Measurements from ENCODE around the gene SFRP5. TPM values are rescaled to one million over a fixed set of nuclear protein-coding genes. Genes with fewer than 3 reads are reported as not detected.

SFRP5 gene
- total and polyA plus RNA-seq, 10 of the 15 experiments (the other 5 are each of a cell fraction or from before 2014, with no cell fraction given), result not detected

DNA sequence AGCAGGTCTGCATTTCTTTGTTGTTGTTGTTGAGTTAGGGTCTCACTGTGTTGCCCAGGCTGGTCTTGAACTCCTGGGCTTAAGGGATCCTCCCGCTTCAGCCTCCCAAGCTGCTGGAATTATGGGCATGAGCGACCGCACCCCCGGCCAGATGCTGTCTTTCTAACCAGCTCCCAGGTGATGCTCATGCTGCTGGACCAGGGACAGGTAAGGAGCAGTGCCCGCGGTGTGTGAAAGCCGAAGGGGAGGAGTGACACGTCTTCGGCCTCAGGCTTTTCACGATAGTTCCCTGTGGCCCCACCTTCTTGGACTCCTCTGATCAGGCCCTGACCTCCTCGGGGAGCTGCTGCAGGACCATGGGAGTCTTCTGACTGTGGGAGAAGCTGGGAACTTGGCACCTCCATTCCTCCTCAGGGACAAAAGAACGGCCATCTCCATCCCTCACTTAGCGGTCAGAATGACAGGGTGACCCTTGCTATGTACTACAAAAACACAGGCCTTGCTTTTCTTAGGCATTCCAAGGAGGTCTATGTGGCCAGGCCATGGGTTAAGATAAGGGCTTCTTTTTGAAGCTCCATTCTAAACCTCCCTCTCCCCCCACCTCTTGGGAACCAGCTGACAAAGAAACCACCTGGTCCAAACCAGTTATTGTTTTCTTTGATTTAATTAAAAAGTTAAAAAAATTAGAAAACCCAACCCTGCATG, 5.5 kb downstream of the SFRP5 start:
- Histone ChIP-seq H3K9me3 (replicated peaks; ENCODE audit: control insufficient read depth, insufficient read depth, low read length) (no peaks in the 10 kb centered on the region), H3K4me2 (ENCODE audit: control insufficient read depth, insufficient read depth) (no peak overlapping the region), H3K79me2 (ENCODE audit: control insufficient read depth, insufficient read depth, low read length) (no peaks in the 10 kb centered on the region), H2AFZ (ENCODE audit: control insufficient read depth, low read depth, low read length) (no peak overlapping the region), H3K27me3 (replicated peaks in 1 of 2; ENCODE audit: control insufficient read depth in 2 of 2, insufficient read depth in 2 of 2, low read length in 1 of 2) (peaks cover 0 to 7% of the 10 kb centered on the region in 2 experiments; a peak in 2 of 4 replicates), H3K27ac (ENCODE audit: control insufficient read depth, insufficient read depth) (no peak overlapping the region), H4K20me1 (ENCODE audit: control insufficient read depth, insufficient read depth) (no peaks in the 10 kb centered on the region), H3K9ac (ENCODE audit: control insufficient read depth, insufficient read depth, low read length) (no peak overlapping the region), H3K4me3 (no peak overlapping the region), H3K4me1 (ENCODE audit: control insufficient read depth, insufficient read depth, low read length) (peaks cover 9% of the 10 kb centered on the region), H3K36me3 (ENCODE audit: control insufficient read depth in 2 of 2, insufficient read depth in 2 of 2, low read length in 1 of 2) (peaks cover 2% of the 10 kb centered on the region in 2 experiments)
- ChIA-PET CTCF (interaction anchor here (0.9 kb wide), 1 partner anchor 21 kb away, joined by 3 read pairs; no protein-coding TSS in a partner anchor), SMC1A (ENCODE audit: uncharacterized antibody, unreplicated experiment) (no interaction called here), RAD21 (ENCODE audit: unreplicated experiment) (no interaction called here), POLR2A (no interaction called here)
- intact Hi-C loops (cut with micrococcal nuclease; ENCODE audit: unreplicated experiment), result no loop called here
- 93% methylated on average over 13 of the region's 13 CpGs for WGBS (ENCODE audit: insufficient coverage, insufficient replicate concordance, low lambda C conversion rate, missing lambda C conversion rate)
- no peak for TF ChIP-seq BRCA1 (IDR thresholded peaks at IDR 0.05; ENCODE audit: low read depth, low read length)
- no peak for TF ChIP-seq ZZZ3 (IDR thresholded peaks at IDR 0.05; ENCODE audit: control insufficient read depth, insufficient read length, low read depth)
- TF ChIP-seq HDAC6 (IDR thresholded peaks at IDR 0.05; ENCODE audit: unreplicated experiment), result no peak
- no peak for TF ChIP-seq IRF4 (IDR thresholded peaks at IDR 0.05; ENCODE audit: low read depth, low read length)
- no peak for TF ChIP-seq POLR2AphosphoS5 (IDR thresholded peaks at IDR 0.05; ENCODE audit: low read length)
- no peak for TF ChIP-seq JUND (IDR thresholded peaks at IDR 0.05; ENCODE audit: low read depth, low read length)
- TF ChIP-seq ATF2 (IDR thresholded peaks at IDR 0.05; ENCODE audit: low read length), result no peak
- TF ChIP-seq CBX5 (IDR thresholded peaks at IDR 0.05; ENCODE audit: low read depth), result no peak
- no peak for TF ChIP-seq NFXL1 (IDR thresholded peaks at IDR 0.05; ENCODE audit: borderline replicate concordance)
- TF ChIP-seq, protein P1, sequence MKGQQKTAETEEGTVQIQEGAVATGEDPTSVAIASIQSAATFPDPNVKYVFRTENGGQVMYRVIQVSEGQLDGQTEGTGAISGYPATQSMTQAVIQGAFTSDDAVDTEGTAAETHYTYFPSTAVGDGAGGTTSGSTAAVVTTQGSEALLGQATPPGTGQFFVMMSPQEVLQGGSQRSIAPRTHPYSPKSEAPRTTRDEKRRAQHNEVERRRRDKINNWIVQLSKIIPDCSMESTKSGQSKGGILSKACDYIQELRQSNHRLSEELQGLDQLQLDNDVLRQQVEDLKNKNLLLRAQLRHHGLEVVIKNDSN (IDR thresholded peaks at IDR 0.05; ENCODE audit: borderline replicate concordance, extremely low read length, insufficient read depth, low read depth, low read length), result no peak
- TF ChIP-seq, protein P2, sequence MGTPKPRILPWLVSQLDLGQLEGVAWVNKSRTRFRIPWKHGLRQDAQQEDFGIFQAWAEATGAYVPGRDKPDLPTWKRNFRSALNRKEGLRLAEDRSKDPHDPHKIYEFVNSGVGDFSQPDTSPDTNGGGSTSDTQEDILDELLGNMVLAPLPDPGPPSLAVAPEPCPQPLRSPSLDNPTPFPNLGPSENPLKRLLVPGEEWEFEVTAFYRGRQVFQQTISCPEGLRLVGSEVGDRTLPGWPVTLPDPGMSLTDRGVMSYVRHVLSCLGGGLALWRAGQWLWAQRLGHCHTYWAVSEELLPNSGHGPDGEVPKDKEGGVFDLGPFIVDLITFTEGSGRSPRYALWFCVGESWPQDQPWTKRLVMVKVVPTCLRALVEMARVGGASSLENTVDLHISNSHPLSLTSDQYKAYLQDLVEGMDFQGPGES (IDR thresholded peaks at IDR 0.05), result no peak
- TF ChIP-seq BCLAF1 (IDR thresholded peaks at IDR 0.05), result no peak
- in situ Hi-C loops (cut with MboI), result no loop called here
- FAIRE-seq, result no peak
- no peak for ATAC-seq
- no TSS peak for BruUV-seq (replicated peaks)
- DNase-seq (ENCODE audit: low read depth, low spot score), result no peak
